ENCODE results near the gene SLC22A1.

SLC22A1 gene

DNA sequence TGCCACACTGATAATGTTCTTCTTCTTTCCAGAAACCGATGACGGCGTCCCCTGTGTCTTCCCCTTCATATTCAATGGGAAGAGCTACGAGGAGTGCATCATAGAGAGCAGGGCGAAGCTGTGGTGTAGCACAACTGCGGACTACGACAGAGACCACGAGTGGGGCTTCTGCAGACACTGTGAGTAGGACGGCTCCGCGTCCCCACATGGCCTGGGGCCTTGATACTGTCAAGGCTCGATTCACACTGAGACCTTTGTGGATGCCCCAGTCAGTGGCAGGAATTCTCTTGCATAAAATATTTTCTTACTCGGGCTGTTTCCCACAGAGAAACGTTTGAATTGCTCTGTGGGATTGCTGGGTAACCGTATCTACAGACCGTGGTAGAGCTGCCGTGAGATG lies 41.5 kb upstream of the SLC22A1 start:
- H3K9me3 ChIP-seq (ENCODE audit: insufficient read depth, low read length), result 0 out of 2 replicates have a peak, but pooled peaks cover 8% of the 10 kb centered on the region
- H3K36me3 ChIP-seq (ENCODE audit: insufficient read depth, insufficient read length, low read length), result peaks cover 75% of the 10 kb centered on the region
- no peak overlapping the region for H3K4me3 ChIP-seq (ENCODE audit: insufficient read length, low read depth)
- no peaks in the 10 kb centered on the region for H3K27me3 ChIP-seq (ENCODE audit: insufficient read depth, insufficient read length)
- no peak for DNase-seq (ENCODE audit: low read depth, low spot score)
- H3K9ac ChIP-seq (ENCODE audit: insufficient read length, low read depth), result no peak overlapping the region
- no peaks in the 10 kb centered on the region for H3K4me1 ChIP-seq (ENCODE audit: insufficient read depth, insufficient read length)
- TF ChIP-seq ZNF274 (IDR thresholded peaks at IDR 0.05; ENCODE audit: low read depth, low read length) (no peak), SUZ12 (IDR thresholded peaks at IDR 0.05; ENCODE audit: extremely low read depth, insufficient read depth, insufficient read length) (no peak), YY1 (IDR thresholded peaks at IDR 0.05; ENCODE audit: insufficient read depth, insufficient read length) (no peak)

DNA sequence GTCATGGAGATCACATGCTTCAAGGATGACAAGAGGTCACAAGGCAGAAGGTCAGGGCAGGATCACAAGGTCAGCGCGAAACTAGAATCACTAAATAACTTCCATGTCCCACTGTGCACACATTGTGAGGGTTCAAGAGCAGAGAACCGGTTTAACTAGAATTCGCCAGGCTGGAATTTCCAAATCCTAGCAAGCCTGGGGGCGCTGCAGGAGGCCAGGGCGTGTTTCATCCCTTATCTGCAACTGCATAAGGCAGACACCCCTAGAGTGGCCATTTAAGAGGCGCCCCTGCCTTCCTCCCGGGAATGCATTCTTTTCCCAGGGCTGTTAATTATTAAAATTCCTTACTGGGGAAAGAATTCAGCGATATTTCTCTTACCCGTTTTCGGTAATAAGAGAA lies 40.2 kb upstream of the SLC22A1 start:
- peaks cover 75% of the 10 kb centered on the region for H3K36me3 ChIP-seq (ENCODE audit: insufficient read depth, insufficient read length, low read length)
- TF ChIP-seq YY1 (IDR thresholded peaks at IDR 0.05; ENCODE audit: insufficient read depth, insufficient read length) (no peak), ZNF274 (IDR thresholded peaks at IDR 0.05; ENCODE audit: low read depth, low read length) (no peak), SUZ12 (IDR thresholded peaks at IDR 0.05; ENCODE audit: extremely low read depth, insufficient read depth, insufficient read length) (no peak)

GRCh38 chr6:160082627-160083026 lies 39.0 kb upstream of the SLC22A1 start:
- TF ChIP-seq ZNF274 (IDR thresholded peaks at IDR 0.05; ENCODE audit: low read depth, low read length) (no peak), SUZ12 (IDR thresholded peaks at IDR 0.05; ENCODE audit: extremely low read depth, insufficient read depth, insufficient read length) (no peak), YY1 (IDR thresholded peaks at IDR 0.05; ENCODE audit: insufficient read depth, insufficient read length) (no peak)
- Histone ChIP-seq H3K27me3 (ENCODE audit: insufficient read depth, insufficient read length) (no peaks in the 10 kb centered on the region), H3K36me3 (ENCODE audit: insufficient read depth, insufficient read length, low read length) (peaks cover 73% of the 10 kb centered on the region), H3K9me3 (ENCODE audit: insufficient read depth, low read length) (0 out of 2 replicates have a peak, but pooled peaks cover 8% of the 10 kb centered on the region), H3K4me1 (ENCODE audit: insufficient read depth, insufficient read length) (no peaks in the 10 kb centered on the region), H3K4me3 (ENCODE audit: insufficient read length, low read depth) (no peak overlapping the region), H3K9ac (ENCODE audit: insufficient read length, low read depth) (no peak overlapping the region)
- no peak for DNase-seq (ENCODE audit: low read depth, low spot score)

More for the DNA sequence above, 40.2 kb upstream of the SLC22A1 start:
- Histone ChIP-seq H3K4me1 (ENCODE audit: insufficient read depth, insufficient read length) (no peaks in the 10 kb centered on the region), H3K9ac (ENCODE audit: insufficient read length, low read depth) (no peak overlapping the region), H3K4me3 (ENCODE audit: insufficient read length, low read depth) (no peak overlapping the region), H3K9me3 (ENCODE audit: insufficient read depth, low read length) (0 out of 2 replicates have a peak, but pooled peaks cover 8% of the 10 kb centered on the region), H3K27me3 (ENCODE audit: insufficient read depth, insufficient read length) (no peaks in the 10 kb centered on the region)
- DNase-seq (ENCODE audit: low read depth, low spot score), result no peak

- Histone ChIP-seq H3K27me3 (ENCODE audit: insufficient read depth, insufficient read length) (no peaks in the 10 kb centered on the region), H3K4me1 (ENCODE audit: insufficient read depth, insufficient read length) (no peaks in the 10 kb centered on the region), H3K36me3 (ENCODE audit: insufficient read depth, insufficient read length, low read length) (peaks cover 69% of the 10 kb centered on the region), H3K9me3 (ENCODE audit: insufficient read depth, low read length) (0 out of 2 replicates have a peak, but pooled peaks cover 8% of the 10 kb centered on the region), H3K9ac (ENCODE audit: insufficient read length, low read depth) (no peak overlapping the region), H3K4me3 (ENCODE audit: insufficient read length, low read depth) (no peak overlapping the region)
- DNase-seq (ENCODE audit: low read depth, low spot score), result no peak
- no peak for TF ChIP-seq SUZ12 (IDR thresholded peaks at IDR 0.05; ENCODE audit: extremely low read depth, insufficient read depth, insufficient read length)
- TF ChIP-seq YY1 (IDR thresholded peaks at IDR 0.05; ENCODE audit: insufficient read depth, insufficient read length), result no peak
- no peak for TF ChIP-seq ZNF274 (IDR thresholded peaks at IDR 0.05; ENCODE audit: low read depth, low read length)
These were observed 37.3 kb upstream of the SLC22A1 start for GRCh38 chr6:160084198-160084776.

DNA sequence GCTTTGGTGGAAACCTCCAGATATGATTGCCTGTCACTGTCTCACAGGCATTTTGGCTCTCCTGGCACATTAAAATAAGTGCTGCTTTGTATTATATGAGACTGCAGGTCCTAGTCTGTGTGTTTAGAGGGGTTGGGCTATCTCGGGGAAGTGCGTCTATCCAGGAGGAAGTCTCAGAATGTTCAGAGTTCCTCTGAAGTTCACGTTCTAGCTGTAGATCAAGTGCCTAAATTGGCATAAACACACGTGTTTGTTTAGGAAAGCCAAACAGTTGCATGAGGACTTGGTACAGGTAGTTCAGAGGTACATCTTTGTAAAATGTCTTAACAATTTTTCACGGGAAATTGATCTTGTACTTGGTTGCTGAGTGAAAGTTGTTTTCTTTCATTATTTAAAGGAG lies 36.4 kb upstream of the SLC22A1 start:
- H3K9me3 ChIP-seq (ENCODE audit: insufficient read depth, low read length), result 0 out of 2 replicates have a peak, but pooled peaks cover 4% of the 10 kb centered on the region
- H3K27me3 ChIP-seq (ENCODE audit: insufficient read depth, insufficient read length), result no peaks in the 10 kb centered on the region
- no peak for DNase-seq (ENCODE audit: low read depth, low spot score)
- no peaks in the 10 kb centered on the region for H3K4me1 ChIP-seq (ENCODE audit: insufficient read depth, insufficient read length)
- no peak overlapping the region for H3K9ac ChIP-seq (ENCODE audit: insufficient read length, low read depth)
- H3K36me3 ChIP-seq (ENCODE audit: insufficient read depth, insufficient read length, low read length), result peaks cover 69% of the 10 kb centered on the region
- TF ChIP-seq ZNF274 (IDR thresholded peaks at IDR 0.05; ENCODE audit: low read depth, low read length) (no peak), YY1 (IDR thresholded peaks at IDR 0.05; ENCODE audit: insufficient read depth, insufficient read length) (no peak), SUZ12 (IDR thresholded peaks at IDR 0.05; ENCODE audit: extremely low read depth, insufficient read depth, insufficient read length) (no peak)
- H3K4me3 ChIP-seq (ENCODE audit: insufficient read length, low read depth), result no peak overlapping the region

GRCh38 chr6:160085713-160086505 lies 35.7 kb upstream of the SLC22A1 start:
- Histone ChIP-seq H3K9me3 (ENCODE audit: insufficient read depth, low read length) (no peaks in the 10 kb centered on the region), H3K4me1 (ENCODE audit: insufficient read depth, insufficient read length) (no peaks in the 10 kb centered on the region)
- TF ChIP-seq SUZ12 (IDR thresholded peaks at IDR 0.05; ENCODE audit: extremely low read depth, insufficient read depth, insufficient read length) (no peak), ZNF274 (IDR thresholded peaks at IDR 0.05; ENCODE audit: low read depth, low read length) (no peak), YY1 (IDR thresholded peaks at IDR 0.05; ENCODE audit: insufficient read depth, insufficient read length) (no peak)

GRCh38 chr6:160086754-160087153 lies 34.9 kb upstream of the SLC22A1 start:
- no peak for DNase-seq (ENCODE audit: low read depth, low spot score)
- peaks cover 72% of the 10 kb centered on the region for H3K36me3 ChIP-seq (ENCODE audit: insufficient read depth, insufficient read length, low read length)

More at GRCh38 chr6:160085713-160086505, 35.7 kb upstream of the SLC22A1 start:
- no peak overlapping the region for H3K4me3 ChIP-seq (ENCODE audit: insufficient read length, low read depth)
- peaks cover 71% of the 10 kb centered on the region for H3K36me3 ChIP-seq (ENCODE audit: insufficient read depth, insufficient read length, low read length)
- H3K27me3 ChIP-seq (ENCODE audit: insufficient read depth, insufficient read length), result no peaks in the 10 kb centered on the region
- DNase-seq (ENCODE audit: low read depth, low spot score), result no peak
- H3K9ac ChIP-seq (ENCODE audit: insufficient read length, low read depth), result no peak overlapping the region

More at GRCh38 chr6:160086754-160087153, 34.9 kb upstream of the SLC22A1 start:
- TF ChIP-seq YY1 (IDR thresholded peaks at IDR 0.05; ENCODE audit: insufficient read depth, insufficient read length), result no peak
- TF ChIP-seq SUZ12 (IDR thresholded peaks at IDR 0.05; ENCODE audit: extremely low read depth, insufficient read depth, insufficient read length), result no peak
- TF ChIP-seq ZNF274 (IDR thresholded peaks at IDR 0.05; ENCODE audit: low read depth, low read length), result no peak
- Histone ChIP-seq H3K9ac (ENCODE audit: insufficient read length, low read depth) (no peak overlapping the region), H3K4me1 (ENCODE audit: insufficient read depth, insufficient read length) (no peaks in the 10 kb centered on the region), H3K9me3 (ENCODE audit: insufficient read depth, low read length) (no peaks in the 10 kb centered on the region), H3K4me3 (ENCODE audit: insufficient read length, low read depth) (no peak overlapping the region), H3K27me3 (ENCODE audit: insufficient read depth, insufficient read length) (no peaks in the 10 kb centered on the region)

Data from NT2/D1 (cell line).